B cell (primary cell): ENCODE data around the gene MDP1. TPM values are rescaled to one million over a fixed set of nuclear protein-coding genes. Genes with fewer than 3 reads are reported as not detected.

ENCODE experiments used
- ATAC-seq: fragments of 200-7000 bp; cut with Tn5 transposase; one replicate; pipeline ENCODE4 v1.10.0; 2021; ENCODE audit warnings: low read depth, mild to moderate bottlenecking, moderate number of reproducible peaks, moderate library complexity
- CTCF ChIA-PET: fragments of 350-600 bp; sonication (Branson Sonifier 250); formaldehyde crosslinking; loops from one replicate; lab custom pipeline; 2021; ENCODE audit warnings: antibody characterized with exemption, inconsistent platforms; lab: Charles Lee
- POLR2A ChIA-PET: fragments of 350-600 bp; sonication (Branson Sonifier 250); formaldehyde crosslinking; loops from one replicate; lab custom pipeline; 2021; ENCODE audit warnings: antibody characterized with exemption; lab: Charles Lee
- DNase-seq: peaks from one replicate; pipeline ENCODE4 v3.0.0; 2013
- H2AFZ ChIP-seq: 2 replicates; pipeline ENCODE4 v1.6.1; 2012; ENCODE audit warnings: mild to moderate bottlenecking, low read depth, low read length; ENCODE audit not compliant: insufficient read depth, poor library complexity, severe bottlenecking
- H3K27ac ChIP-seq, 2 donors: 1 replicate in 1 of 2; 2 replicates in 1 of 2; pipeline ENCODE4 v1.5.1; 2012 to 2013; ENCODE audit warnings: low read length in 2 of 2, mild to moderate bottlenecking in 2 of 2, moderate library complexity in 1 of 2
- H3K27me3 ChIP-seq, 4 experiments: fragments of 200-600 bp in 1 of 4; sonication (generic) in 1 of 4; replicated peaks in 1 of 4; 1 replicate in 2 of 4; 2 replicates in 2 of 4; pipeline versions ENCODE4 v1.6.1 to v1.7.0; 2013 to 2016; ENCODE audit warnings: low read length in 3 of 4, mild to moderate bottlenecking in 2 of 4, mixed read lengths in 1 of 4, moderate library complexity in 1 of 4; ENCODE audit not compliant: insufficient read depth in 4 of 4, control insufficient read depth in 3 of 4; ENCODE audit errors: control extremely low read depth in 1 of 4
- H3K36me3 ChIP-seq, 2 experiments: replicated peaks in 1 of 2; 1 replicate in 1 of 2; 2 replicates in 1 of 2; pipeline versions ENCODE4 v1.6.1 to v1.7.1; 2013; ENCODE audit warnings: low read length in 1 of 2; ENCODE audit not compliant: insufficient read depth in 2 of 2, control insufficient read depth in 1 of 2; ENCODE audit errors: control extremely low read depth in 1 of 2, extremely low read depth in 1 of 2
- H3K4me1 ChIP-seq, 2 donors: fragments of 200-600 bp in 1 of 2; sonication (generic) in 1 of 2; 1 replicate in 1 of 2; 2 replicates in 1 of 2; pipeline versions ENCODE4 v1.5.1 to v1.6.1; 2013 to 2017; ENCODE audit warnings: low read length in 2 of 2; ENCODE audit not compliant: control insufficient read depth in 2 of 2, insufficient read depth in 2 of 2
- H3K4me2 ChIP-seq: replicated peaks from 2 replicates; pipeline ENCODE3; 2012; ENCODE audit warnings: mild to moderate bottlenecking, low read depth, low read length; ENCODE audit not compliant: poor library complexity, severe bottlenecking
- H3K4me3 ChIP-seq, 5 experiments: fragments of 200-600 bp in 1 of 5; sonication (generic) in 1 of 5; 1 replicate in 3 of 5; 2 replicates in 2 of 5; pipeline versions ENCODE4 v1.5.1 to v1.7.0; 2011 to 2016; ENCODE audit warnings: low read length in 4 of 5, mild to moderate bottlenecking in 4 of 5, low read depth in 2 of 5, control low read depth in 1 of 5, moderate library complexity in 1 of 5; ENCODE audit not compliant: insufficient read depth in 1 of 5; ENCODE audit errors: control extremely low read depth in 1 of 5, extremely low read depth in 1 of 5
- H3K79me2 ChIP-seq: fragments of 200-600 bp; sonication (generic); one replicate; pipeline ENCODE4 v1.6.0; 2016; ENCODE audit warnings: low read length; ENCODE audit not compliant: control insufficient read depth, insufficient read depth
- H3K9ac ChIP-seq: fragments of 200-600 bp; sonication (generic); 2 replicates; pipeline ENCODE4 v1.6.1; 2017; ENCODE audit warnings: mild to moderate bottlenecking, low read length, moderate library complexity
- H3K9me3 ChIP-seq, 3 donors: one replicate each; pipeline versions ENCODE4 v1.6.1 to v1.7.1; 2013; ENCODE audit warnings: low read length in 2 of 3; ENCODE audit not compliant: control insufficient read depth in 2 of 3, insufficient read depth in 1 of 3; ENCODE audit errors: control extremely low read depth in 1 of 3
- H4K20me1 ChIP-seq: 2 replicates; pipeline ENCODE4 v1.6.0; 2012; ENCODE audit warnings: mild to moderate bottlenecking, low read length; ENCODE audit not compliant: insufficient read depth, control insufficient read depth, poor library complexity, severe bottlenecking
- H3K27ac Mint-ChIP-seq: one replicate; pipeline ENCODE4 v1.8.0; 2021; ENCODE audit warnings: mixed read lengths
- H3K27me3 Mint-ChIP-seq: one replicate; pipeline ENCODE4 v1.8.0; 2021; ENCODE audit warnings: mixed read lengths
- H3K4me1 Mint-ChIP-seq: one replicate; pipeline ENCODE4 v1.8.0; 2021; ENCODE audit warnings: mixed read lengths
- H3K4me3 Mint-ChIP-seq: one replicate; pipeline ENCODE4 v1.8.0; 2021; ENCODE audit warnings: mixed read lengths
- H3K9me3 Mint-ChIP-seq: one replicate; pipeline ENCODE4 v1.8.0; 2022; ENCODE audit warnings: mixed read lengths; ENCODE audit not compliant: insufficient read depth
- EZH2 ChIP-seq: IDR thresholded peaks from 2 replicates; pipeline ENCODE4 v1.6.1; 2012; ENCODE audit warnings: borderline replicate concordance, low read depth, mild to moderate bottlenecking, moderate library complexity, low read length; ENCODE audit not compliant: insufficient read depth, poor library complexity, severe bottlenecking
- WGBS: methylation state at CpG from one replicate; pipeline ENCODE4 v1.1.5; 2013; ENCODE audit warnings: missing lambda C conversion rate; ENCODE audit not compliant: insufficient coverage; 5-methylcytosine and 5-hydroxymethylcytosine counted together
- intact Hi-C: fragments of 100-400 bp; cut with micrococcal nuclease; formaldehyde crosslinking; loops from one replicate; pipeline ENCODE4 v1.10.0; 2022
- polyA plus RNA-seq: library from polyadenylated mRNA; depleted of rRNA; stranded (reverse); fragments of >200 nt; gene quantifications from 2 replicates; pipeline ENCODE4 v1.2.3, GENCODE V29; 2012
- total RNA-seq, 2 donors: library from RNA; stranded (reverse); fragments of 120-200 nt in 1 of 2; gene quantifications; 1 replicate in 1 of 2; 2 replicates in 1 of 2; pipeline versions ENCODE4 v1.2.3 to v1.2.4, GENCODE V29; 2013 to 2022
- TF ChIP-seq, protein P1 (sequence below): fragments of 200-600 bp; IDR thresholded peaks from one replicate; pipeline ENCODE4 v1.8.0; 2022; ENCODE audit warnings: antibody characterized with exemption, mild to moderate bottlenecking

Gene MDP1
- total and polyA plus RNA-seq, 2 donors (not counting 1 experiment from before 2014, with no cell fraction given) = 11.3 to 28.1 TPM

GRCh38 chr14:24243336-24243836 lies 27.5 kb upstream of the MDP1 start:
- CTCF ChIA-PET = interaction anchor here (0.9 to 8.8 kb wide), 28 partner anchors 8 to 199 kb away, joined by 3 to 254 read pairs (median 12); partner anchors contain the start of genes ADCY4, CBLN3, CHMP4A and CIDEB
- Histone ChIP-seq H3K79me2 (peaks cover 34% of the 10 kb centered on the region), H3K4me1 (peaks cover 49 to 54% of the 10 kb centered on the region in 2 donors), H3K27me3 (no peaks in the 10 kb centered on the region), H3K4me3 (peak overlapping the region; percentile 3 to 91 (median 88)), H2AFZ (peak overlapping the region; percentile 82), H3K9me3 (no peaks in the 10 kb centered on the region), H3K27ac (peak overlapping the region; percentile 98 to 100), H3K4me2 (peak overlapping the region; percentile 94), H4K20me1 (peaks cover 38% of the 10 kb centered on the region), H3K36me3 (peaks cover 2 to 29% of the 10 kb centered on the region in 2 experiments), H3K9ac (peak overlapping the region; percentile 90)
- TF ChIP-seq, protein P1, sequence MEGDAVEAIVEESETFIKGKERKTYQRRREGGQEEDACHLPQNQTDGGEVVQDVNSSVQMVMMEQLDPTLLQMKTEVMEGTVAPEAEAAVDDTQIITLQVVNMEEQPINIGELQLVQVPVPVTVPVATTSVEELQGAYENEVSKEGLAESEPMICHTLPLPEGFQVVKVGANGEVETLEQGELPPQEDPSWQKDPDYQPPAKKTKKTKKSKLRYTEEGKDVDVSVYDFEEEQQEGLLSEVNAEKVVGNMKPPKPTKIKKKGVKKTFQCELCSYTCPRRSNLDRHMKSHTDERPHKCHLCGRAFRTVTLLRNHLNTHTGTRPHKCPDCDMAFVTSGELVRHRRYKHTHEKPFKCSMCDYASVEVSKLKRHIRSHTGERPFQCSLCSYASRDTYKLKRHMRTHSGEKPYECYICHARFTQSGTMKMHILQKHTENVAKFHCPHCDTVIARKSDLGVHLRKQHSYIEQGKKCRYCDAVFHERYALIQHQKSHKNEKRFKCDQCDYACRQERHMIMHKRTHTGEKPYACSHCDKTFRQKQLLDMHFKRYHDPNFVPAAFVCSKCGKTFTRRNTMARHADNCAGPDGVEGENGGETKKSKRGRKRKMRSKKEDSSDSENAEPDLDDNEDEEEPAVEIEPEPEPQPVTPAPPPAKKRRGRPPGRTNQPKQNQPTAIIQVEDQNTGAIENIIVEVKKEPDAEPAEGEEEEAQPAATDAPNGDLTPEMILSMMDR = no peak
- no peak for TF ChIP-seq EZH2
- ATAC-seq = no peak
- Mint-ChIP-seq H3K27ac (peak overlapping the region; percentile 100), H3K4me3 (peak overlapping the region; percentile 98), H3K9me3 (no peaks in the 10 kb centered on the region), H3K27me3 (no peaks in the 10 kb centered on the region), H3K4me1 (peaks cover 57% of the 10 kb centered on the region)
- POLR2A ChIA-PET = interaction anchor here (0.7 to 3.7 kb wide), 20 partner anchors 11 to 190 kb away, joined by 3 to 51 read pairs (median 8); partner anchors contain the start of genes CBLN3, CHMP4A, DHRS1 and GMPR2
- DNase-seq = no peak
- intact Hi-C loops = loop anchor here (1.0 to 10.0 kb wide), 4 partner anchors 35 to 229 kb away; no protein-coding TSS in a partner anchor
- 40% methylated on average over 3 of the region's 10 CpGs for whole genome bisulfite sequencing
